CD4-positive, alpha-beta T cell treated with Interleukin-12 subunit alpha and Interleukin-12 subunit beta, for 1 hour (primary cell): ENCODE data around the gene NOL4L.
"Not testable (repeated sequence)": the region's sequence is repeated elsewhere in the genome, so short reads cannot be mapped to it uniquely, and the experiment has no call there.

Experiments used
- DNase-seq: peaks from one replicate; pipeline ENCODE4 v3.0.0-alpha.2; 2020

Gene NOL4L

DNA sequence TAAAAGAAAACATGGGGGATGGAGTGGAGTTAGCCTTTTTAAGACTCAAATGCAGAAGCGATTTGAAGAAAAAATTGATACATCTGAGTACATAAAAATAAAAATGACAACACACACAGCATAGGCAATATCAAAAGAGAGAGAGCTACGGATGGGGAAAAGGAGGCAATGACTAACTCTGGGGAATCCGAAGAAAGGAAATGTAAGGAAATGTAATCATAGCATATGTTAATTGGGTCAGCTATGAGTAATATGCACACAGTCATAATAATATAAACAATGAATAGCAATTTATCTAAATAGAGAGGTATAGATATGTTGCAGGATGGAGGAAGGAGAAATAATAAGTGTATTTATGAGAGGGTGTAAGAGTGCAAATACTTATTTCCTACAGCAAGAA, 83.4 kb downstream of the NOL4L start:
- no peak for DNase-seq

DNA sequence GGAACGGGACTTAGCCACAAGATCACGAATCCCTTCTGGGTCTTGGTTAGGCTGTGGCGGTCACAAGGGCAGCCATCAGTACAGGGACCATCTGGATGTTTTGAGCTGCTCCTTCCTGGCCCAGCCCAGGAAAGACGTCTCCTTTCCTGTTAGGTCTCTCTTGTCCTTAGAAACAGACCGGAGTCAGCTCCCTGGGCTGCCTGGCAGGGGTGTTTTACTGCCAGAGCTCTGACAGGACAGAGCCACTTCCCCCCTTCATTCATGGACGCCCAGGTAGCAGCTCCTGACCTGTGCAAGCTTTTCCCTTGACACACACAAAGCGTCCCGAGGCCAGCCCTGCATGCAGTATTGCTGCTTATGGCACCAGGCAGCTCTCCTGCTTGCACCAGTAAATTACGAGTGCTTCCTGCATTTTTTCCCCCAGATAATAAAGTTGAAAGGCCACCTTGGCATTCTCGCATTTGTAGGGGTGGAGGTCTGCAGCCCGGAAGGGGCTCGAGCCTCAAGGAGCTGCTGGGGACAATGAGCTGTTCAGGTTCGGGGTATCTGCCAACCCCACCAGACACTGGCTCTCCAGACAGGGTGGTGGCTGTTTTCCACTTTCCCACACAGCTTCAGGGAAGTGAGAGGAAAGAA, 87.4 kb downstream of the NOL4L start:
- no peak for DNase-seq

DNA sequence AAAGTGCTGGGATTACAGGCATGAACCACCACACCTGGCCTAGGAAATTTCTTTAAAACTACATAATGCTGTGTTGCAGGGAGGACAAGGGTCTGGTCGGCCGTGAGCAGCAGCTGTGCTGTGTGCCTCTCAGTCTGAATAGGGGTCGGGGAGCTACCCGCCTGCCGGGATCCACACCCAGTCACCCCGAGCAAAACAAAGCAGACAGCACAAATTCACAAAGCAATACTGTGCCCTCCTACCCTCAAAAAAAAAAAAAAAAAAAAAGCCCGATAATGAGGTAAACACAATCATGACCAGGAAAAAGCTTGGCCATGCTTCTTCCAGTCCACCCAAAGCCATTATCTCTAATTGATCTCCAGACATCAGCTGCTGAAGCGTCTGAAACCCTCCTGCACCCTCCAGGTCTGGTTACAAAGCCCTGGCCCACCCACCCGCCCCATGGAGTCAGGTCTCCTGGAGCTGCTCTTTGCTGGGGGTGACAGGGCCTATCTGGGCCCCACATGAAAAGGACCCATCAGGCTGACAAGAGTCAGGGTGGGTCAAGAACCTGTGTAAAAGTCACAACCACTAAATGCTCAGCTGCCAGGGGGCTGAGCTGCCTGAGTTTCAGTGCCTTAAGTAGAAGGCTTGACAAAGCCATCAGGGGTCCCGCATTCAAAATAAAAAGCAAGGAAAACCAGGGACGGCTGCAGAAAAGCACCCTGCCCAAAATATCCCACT, 88.2 kb downstream of the NOL4L start:
- DNase-seq = no peak

DNA sequence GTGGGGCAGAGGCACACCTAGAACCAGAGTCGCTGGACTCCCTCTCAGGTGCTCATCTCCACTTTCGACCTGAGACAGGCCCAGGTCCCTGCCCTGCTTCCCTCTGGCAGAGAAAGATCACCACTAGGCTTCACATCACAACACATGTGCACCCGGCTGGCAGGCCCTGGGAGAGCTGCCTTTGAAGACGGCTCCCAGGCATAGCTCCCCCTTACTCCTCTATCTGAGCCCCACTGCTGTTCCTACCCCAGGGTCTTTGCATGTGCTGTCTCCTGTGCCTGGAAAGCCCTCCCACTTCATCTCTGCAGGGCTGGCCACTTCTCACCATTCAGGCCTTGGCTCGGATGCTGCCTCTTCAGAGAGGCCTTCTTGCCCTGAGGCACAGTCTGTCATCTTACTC, 89.2 kb downstream of the NOL4L start:
- DNase-seq = no peak

DNA sequence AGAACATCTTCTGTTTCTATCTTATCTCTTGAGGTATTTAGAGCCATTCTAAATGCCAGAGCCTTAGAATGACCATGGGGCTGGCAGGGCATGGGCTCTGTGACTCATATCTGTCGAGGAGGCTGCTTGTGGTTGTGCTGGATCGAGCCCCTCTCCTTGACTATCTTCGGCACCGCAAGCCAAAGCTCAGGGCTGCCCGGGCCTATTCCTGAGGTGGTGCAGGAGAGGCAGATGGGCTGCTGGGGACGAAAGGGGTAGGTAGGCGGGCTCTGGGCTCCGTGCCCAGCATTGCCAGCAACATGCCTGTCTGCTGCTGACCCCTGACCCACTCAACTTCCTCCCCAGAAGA, 89.9 kb downstream of the NOL4L start:
- DNase-seq = no peak

DNA sequence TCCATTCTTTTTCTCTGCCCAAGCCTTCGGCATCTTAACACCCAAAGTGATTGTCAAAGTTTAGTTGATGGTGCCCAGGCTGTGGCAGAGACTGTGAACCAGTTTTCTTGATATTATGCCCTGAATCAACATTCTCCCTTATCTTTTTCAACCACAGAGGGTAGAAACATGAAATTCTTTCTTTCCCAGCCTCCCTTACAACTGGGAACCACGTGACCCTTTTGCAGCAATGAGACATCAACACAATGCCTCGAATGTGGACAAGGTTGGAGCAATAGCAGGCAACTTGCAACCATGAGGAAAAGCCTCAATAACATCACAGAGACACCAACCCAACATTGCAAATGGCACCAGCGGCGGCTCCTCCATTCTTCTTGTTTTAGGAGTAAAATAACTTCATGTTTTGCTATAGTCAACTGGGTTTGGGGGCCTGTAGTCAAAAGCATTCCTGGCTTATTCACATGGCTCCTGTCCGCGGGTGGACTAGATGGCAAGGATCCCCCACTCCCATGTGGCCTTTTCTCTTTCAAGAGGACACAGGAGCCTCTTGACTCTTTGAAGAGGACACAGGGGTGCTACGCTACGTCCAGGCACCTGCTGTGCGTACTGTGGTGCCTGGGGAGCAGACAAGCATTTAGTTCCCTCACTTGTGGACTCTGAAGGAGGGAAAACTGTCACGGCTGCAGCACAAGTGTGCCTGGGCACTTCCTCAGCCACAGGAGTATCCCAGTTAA, 90.5 kb downstream of the NOL4L start:
- no peak for DNase-seq

DNA sequence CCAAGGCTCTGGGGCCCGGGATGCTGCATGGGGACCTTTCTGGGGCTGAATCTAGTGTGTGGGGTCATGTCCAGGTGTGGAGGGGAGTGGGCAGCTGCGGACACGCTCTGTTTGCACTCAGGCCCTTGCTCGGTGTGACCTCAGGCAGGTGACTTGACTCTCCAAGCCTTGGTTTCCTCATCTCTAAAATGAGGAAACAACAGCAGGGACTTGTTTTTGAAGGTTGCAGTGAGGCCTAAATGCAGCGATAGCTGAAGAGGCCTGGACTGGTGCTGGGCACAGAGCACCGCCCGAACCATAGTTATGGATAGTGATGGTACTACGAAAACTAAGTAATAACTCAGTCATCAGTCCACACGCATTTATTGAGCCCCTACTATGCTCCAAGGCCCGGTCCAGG, 91.8 kb downstream of the NOL4L start:
- no peak for DNase-seq

DNA sequence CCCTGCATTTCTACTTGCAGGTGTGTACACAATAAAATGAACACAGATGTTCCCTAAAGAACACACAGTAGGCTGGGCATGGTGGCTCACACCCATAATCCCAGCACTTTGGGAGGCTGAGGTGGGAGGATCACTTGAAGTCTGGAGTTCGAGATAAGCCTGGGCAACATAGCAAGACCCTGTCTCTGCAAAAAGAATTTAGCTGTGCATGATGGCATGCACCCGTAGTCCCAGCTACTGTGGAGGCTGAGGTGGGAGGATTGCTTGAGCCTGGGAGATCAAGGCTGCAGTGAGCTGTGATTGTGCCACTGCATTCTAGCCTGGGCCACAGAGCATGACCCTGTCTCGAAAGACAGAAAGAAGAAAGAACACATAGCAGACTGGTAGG, 93.4 kb downstream of the NOL4L start:
- not testable (repeated sequence) for DNase-seq

DNA sequence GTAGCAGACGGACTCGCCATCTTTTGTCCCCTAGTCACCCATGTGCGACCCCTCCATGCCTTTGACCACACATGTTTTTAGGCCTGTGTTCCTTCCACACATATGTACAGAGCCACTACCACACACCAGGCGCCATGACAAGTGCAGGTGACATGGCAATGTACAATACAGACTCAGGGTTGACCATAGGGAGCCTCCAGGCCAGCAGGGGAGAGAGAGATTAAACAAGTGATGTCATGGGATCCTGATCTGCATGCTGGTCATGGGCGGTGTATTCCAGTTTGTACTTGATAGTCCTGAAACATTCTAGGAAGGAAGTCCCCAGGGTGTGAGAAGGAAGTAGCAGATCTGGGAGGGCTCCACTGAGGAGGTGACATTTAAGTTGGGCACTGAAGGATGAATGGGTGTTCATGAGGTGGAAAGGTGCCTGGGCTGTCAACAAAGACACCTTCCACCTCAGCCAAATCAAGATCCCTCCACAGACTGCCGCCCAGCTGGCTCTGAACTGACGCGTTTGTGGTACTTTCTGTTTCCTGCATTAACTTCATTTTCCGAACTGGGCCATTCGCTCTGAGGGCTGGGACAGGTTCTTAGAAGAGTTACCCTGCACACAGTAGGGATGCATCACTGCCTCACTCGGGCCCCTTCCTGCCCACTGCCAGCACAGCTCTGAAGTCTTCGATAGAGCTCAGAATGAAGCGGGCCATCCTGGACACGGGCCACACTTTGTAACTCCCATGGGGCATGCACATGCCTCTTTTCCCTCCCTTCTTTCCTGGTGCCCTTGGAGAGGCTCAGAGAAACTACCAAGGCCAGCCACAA, 94.0 kb downstream of the NOL4L start:
- DNase-seq = no peak

DNA sequence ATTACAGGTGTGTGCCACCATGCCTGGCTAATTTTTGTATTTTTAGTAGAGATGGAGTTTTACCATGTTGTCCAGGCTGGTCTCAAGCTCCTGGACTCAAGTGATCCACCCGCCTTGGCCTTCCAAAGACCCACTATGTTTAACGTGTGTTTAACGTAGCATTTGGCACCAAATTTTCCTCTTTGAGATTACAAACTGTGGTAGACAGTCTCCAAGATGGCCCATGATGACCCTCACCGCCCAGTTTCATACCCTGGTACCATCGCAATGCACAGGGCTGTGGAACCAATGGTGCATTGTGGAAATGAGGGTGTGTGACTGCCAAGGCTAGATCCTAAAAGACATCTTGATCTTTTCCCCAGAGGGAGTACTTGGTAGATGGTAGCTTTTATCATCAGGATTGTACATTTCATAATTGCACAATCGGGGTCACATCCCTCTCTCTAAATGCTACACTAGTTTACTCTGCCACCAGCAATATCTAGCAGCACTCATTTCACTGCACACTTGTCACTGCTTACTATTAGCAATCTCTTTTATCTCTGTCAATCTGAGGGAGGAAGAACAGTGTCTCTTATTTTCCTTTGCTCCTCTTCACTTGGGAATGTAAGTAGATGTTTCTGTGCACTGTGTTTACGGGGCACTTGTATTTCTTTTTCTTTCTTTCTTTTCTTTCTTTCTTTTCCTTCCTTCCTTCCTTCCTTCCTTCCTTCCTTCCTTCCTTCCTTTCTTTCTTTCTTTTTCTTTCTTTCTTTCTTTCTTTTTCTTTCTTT, 96.9 kb downstream of the NOL4L start:
- DNase-seq = no peak

DNA sequence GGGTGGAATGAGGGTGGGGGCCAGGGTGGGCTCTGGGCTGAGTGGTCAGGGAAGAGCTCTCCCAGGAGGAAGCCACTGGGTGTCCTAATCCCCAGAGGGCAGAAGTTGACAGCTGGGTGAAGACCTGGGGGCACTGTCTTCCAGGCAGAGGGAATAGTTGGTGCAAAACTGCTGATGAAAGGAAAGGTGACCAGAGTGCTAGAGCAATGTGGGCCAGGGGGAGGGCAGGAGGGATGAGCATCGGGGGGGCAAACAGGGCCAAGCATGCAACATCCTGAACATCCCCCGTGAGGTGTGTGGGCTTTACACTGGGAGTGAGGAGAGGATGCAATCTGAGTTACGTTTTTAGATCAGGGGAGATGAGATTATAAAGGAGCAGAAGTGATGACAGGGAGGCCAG, 97.8 kb downstream of the NOL4L start:
- DNase-seq = no peak

DNA sequence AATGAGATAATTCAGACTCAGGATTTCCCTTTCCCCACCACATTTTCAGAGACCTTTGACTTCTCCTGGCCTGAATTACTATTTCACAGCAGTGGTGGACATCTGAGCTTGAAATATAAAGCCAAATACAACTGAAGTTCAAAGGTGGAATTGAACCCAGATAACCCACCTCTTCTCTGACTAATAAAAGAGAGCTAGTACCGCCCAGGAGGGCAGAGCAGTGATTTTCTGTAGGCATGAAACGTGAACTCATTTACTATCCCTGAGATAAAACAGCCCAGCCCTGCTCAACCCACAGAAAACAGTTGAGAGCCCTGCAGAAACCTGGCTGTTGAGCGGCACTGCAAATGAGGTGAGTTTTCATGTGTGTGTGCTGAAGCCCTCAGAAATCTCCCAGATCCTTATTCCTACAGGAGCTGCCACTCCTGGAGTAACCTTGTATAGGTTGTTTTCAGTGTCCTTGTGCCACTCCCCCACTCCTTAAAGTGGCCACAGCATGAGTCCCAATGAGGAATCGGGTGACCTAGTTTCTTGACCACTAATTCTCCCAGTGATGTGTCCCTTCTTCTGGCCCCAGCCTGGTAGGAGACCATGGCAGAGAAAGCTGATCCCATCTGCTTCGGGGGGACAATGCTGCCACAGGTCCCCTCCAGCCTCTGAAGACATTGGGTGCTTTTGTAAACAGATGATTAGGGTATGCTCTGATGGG, 99.2 kb downstream of the NOL4L start:
- peak; percentile 13 for DNase-seq

DNA sequence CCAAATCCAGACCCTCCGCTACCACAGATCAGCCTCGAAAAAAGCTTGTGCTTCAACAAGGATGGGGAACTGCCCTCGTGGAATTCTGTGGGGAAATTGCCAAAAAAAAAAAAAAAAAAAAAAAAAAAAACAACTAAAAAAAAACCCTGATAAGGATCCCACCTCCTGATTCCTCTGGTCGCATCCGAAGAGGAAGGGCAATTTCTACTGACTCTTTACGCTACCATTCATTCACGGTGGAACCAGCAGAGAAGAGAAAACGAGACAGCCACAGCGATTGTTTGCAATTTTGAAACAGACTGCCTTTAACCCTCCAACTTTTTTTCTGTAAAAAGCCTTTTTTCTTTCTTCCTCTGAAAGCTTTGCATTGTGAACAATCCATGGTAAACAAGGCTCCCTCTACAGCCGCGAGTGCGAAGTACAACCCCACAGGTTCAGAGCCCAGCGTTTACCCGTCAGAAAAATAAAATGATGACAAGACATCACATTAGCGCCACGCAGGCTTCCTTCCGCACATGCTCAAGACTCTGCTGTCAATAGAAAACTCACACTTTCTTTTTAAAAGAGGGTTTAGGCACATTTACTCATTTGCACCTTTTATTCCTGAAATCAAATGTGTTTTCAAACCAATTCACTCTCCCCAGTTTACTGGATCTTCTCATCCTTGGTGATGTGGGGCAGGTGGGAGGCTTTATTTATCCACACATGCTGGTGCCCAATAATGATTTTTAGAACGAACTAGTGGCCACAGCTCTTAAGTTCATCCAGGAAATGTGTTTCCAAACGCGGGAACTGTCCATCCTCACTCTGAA, 100.0 kb downstream of the NOL4L start:
- DNase-seq = peak; percentile 87

DNA sequence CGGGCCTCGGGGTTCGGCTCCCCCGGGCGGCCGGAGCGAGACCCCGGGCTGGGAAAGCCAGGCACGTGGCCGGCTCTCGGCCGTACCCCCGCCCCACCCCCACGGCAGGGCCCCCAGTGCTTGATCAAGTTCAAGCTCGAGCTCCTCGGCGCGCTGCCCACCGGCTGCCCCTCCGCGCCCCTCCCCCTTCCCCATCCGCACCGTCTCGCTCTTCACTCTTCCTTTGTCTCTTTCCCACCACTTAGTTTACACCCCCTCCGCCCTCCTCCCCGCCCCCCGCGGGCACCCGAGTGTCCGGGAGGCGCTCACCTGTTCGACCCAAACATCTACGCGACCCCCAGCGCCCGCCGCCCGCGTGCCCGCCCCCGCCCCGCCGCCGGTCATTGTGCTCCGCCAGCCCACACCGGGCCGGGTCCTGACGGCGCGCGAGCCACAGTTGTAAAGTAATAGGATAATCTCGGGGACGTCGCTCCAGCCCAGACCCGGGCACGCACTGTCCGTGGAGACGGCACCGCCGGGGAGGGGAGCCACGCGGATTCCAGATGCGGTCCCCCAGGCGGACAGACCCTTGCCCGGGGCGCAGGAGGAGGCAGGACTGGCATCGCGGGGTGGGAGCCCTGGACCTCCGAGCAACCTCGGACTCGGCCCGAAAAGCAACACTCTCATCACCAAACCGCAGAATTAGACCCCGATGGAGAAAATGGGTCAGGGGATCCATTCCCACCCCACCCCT, 100.7 kb downstream of the NOL4L start:
- DNase-seq = peak; percentile 21

DNA sequence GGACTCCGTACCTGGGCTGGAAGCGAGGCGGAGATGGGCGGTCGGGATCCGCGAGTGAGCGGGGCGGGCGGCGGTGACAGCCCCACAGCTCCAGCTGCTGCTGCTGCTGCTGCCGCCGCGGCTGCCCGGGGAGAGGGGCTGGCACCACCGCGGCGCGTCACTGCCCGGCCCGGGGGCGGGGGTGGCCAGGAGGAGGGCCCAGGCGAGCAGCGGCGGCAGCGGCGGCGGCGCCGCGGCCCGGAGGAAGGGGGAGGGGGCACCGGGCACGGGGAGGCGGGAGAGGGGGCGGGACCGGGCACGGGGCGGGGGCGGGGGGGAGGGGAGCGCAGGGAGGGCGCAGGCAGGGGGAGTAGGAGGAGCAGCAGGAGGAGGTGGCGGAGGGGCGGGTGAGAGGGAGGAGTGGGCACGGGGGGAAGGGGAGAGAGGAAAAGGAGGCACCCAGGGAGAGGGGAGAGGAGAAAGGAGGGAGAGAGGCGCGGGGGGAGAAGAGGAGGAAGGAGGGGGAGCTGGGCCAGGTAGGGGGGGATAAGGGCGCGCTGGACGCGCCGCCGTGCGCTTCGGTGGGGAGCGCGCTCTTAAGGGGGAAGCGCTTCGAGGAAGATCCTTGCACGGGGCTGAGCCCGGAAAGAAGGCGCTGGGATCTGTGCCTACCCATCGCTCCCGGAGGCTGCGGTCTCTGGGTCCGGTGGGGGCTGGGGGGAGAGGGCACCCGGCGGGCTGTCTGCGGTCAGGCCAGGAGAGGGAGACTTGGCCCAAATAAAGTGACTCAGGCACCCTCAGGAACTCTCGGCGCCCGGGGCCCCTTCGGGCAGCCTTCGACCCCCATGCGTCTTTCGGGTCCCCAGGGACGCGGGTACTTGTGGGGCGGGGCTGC, 101.5 kb downstream of the NOL4L start:
- peak; percentile 81 for DNase-seq

DNA sequence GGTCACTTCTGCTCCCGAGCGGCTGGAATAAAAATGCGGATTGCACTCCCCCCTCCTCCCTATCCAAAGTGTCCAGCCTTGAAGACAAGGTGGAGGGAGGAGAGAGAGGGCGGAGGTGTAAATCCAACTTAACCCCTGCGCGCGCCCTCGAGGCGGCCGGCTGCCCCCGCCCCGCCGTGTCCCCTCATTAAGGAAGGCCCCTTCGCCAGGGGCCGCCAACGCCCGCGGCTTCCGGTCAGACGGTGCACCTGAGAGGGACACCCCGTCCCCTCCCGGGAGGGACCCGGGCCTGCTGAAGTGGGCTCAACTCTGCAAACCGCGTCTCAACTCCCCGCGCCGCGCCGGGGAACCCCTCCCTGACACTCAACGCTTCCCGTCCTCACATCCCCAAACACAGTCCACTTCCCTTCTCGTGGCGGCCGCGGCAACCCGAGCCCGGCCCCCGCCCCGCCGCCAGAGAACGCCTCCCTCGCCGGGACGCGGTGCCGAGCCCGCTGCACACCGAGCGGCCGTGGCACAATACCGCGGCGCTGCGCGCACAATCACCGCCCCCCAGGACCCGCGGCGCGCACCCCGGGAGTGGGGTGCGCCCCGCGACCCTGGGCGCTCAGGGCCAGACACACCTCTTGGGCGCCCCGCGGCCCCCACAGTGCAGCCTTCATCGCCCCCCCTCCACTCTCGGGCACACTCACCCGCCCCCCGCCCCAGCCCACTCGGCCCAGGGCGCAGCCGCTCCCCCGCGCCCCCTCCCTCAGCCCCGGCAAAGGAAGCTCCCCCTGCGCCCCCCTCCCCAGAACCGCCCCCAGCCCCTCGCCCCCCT, 102.5 kb downstream of the NOL4L start:
- peak; percentile 43 for DNase-seq

DNA sequence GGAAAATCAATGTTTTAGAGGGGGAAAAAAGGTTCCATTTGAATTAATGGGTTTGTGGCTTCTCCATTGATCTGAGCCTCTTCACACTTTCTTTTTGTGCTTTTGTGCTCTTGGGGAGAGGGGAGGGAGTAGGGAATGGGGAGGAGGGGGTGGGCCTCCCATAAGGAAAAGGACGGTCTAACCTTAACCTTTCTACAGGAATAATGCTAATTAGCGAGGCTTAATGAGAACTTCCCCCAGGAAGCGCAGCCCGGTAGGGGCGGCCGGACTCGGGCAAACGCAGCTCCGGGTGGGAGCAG, 103.0 kb downstream of the NOL4L start:
- DNase-seq = no peak

DNA sequence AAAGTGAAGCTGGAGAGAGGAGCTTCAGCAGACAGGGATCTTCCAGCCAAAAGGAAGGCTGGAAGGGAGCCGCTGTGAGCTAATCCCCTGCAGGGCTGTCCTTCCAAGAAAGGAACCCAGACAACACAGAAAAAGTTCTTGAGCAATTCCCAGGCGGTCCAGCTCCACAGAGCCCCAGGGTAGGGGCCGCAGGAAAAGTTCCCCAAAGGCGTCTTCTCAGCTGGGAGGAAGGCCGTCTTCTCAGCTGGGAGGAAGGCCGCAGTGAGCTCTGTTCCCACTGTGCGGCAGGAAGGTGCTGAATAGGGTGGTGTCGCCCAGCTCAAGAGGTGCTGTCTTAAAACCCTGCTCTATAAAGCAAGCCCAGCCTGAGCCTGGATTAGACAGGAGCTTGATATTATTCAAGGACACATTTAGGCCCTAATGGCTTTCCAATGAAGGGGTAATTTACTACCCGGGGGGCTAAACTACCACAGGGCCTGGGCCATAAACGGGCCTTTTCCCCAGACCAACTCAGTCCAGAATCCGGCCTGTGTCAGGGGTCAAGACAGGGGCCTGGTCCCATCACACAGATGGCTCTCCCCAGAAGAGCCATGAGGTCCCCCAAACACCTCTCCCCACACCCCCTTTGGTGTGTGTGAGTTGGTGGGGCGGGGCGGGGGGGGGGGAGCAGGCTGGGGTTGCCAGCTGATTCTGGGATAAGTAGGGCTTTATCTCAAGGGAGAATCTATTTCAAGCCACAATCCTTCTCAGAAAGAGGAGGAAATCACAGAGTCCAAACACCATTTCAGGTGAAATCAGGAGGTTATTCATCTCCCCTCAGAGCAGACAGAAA, 103.6 kb downstream of the NOL4L start:
- DNase-seq = no peak
